ENCODE results near the gene ENOX1.
A peak's percentile ranks its signal among the peaks of the same experiment; 100 is the strongest.

The ENOX1 gene

DNA sequence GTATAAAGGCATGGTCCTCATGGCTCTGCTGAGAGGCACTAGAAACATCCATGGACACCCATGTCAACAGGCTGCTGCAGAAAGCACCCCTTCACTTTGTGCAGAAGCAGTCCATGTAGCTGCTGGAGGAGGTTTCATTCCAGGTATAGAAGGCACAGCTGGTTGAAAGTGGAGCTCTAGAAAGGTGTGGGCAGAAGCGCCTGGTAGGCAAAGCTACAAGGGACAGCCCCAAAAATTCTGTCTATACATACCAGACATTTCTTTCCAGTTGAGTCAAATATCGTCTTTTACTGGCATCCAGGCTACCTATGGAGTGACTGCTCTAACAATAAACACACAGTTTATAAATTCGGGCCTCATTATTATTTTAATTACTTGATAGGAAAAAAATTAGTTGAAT is 129.3 kb downstream of the ENOX1 start:
- no peak for DNase-seq (ENCODE audit: low read depth)
- H3K4me3 ChIP-seq (ENCODE audit: low read depth, low read length) = no peak overlapping the region
- TF ChIP-seq, protein P1, sequence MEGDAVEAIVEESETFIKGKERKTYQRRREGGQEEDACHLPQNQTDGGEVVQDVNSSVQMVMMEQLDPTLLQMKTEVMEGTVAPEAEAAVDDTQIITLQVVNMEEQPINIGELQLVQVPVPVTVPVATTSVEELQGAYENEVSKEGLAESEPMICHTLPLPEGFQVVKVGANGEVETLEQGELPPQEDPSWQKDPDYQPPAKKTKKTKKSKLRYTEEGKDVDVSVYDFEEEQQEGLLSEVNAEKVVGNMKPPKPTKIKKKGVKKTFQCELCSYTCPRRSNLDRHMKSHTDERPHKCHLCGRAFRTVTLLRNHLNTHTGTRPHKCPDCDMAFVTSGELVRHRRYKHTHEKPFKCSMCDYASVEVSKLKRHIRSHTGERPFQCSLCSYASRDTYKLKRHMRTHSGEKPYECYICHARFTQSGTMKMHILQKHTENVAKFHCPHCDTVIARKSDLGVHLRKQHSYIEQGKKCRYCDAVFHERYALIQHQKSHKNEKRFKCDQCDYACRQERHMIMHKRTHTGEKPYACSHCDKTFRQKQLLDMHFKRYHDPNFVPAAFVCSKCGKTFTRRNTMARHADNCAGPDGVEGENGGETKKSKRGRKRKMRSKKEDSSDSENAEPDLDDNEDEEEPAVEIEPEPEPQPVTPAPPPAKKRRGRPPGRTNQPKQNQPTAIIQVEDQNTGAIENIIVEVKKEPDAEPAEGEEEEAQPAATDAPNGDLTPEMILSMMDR (IDR thresholded peaks at IDR 0.05; ENCODE audit: insufficient read depth, low read depth, low read length, missing control alignments) = no peak

DNA sequence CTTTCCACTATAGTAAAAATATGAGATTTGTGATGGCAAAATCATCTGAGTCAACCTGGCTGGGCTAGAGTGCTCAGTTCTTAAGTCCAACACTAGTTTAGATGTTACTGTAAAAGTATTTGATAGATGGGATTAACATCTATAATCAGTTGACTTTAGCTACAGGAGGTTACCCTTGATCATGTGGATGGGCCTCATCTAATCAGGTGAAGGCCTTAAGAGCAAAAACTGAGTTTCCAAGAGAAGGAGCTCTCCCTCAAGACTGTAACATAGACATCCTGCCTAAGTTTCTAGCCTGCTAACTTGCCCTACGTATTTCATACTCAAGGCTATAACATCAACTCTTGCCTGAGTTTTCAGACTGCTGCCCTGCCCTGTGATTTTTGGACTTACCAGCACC is 132.8 kb downstream of the ENOX1 start:
- no peak overlapping the region for H3K4me3 ChIP-seq (ENCODE audit: low read depth, low read length)
- TF ChIP-seq, protein P1 (IDR thresholded peaks at IDR 0.05; ENCODE audit: insufficient read depth, low read depth, low read length, missing control alignments) = no peak
- DNase-seq (ENCODE audit: low read depth) = no peak

GRCh38 chr13:43653395-43653794 is 133.4 kb downstream of the ENOX1 start:
- TF ChIP-seq, protein P1 (IDR thresholded peaks at IDR 0.05; ENCODE audit: insufficient read depth, low read depth, low read length, missing control alignments) = no peak
- no peak for DNase-seq (ENCODE audit: low read depth)
- H3K4me3 ChIP-seq (ENCODE audit: low read depth, low read length) = no peak overlapping the region

DNA sequence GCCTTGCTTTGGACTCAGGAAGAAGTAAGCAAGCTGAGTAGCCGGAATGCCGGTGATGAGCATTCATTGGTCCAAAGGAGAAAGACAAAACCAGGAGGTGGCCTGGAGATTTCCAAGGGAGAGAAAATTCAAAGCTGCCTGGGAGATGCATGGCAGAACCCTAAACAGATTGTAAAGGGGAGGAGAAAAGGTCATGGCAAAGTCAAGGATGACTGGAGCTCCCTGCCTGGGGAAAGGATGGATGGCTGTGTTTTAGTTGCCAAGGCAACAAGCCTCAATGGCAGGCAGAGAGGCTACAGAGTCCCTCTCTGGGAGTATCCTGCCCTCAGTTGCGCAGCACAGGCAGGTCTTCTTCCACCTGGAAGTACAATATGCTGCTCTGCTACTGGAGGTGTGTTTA is 134.0 kb downstream of the ENOX1 start:
- H3K4me3 ChIP-seq (ENCODE audit: low read depth, low read length) = no peak overlapping the region
- TF ChIP-seq, protein P1 (IDR thresholded peaks at IDR 0.05; ENCODE audit: insufficient read depth, low read depth, low read length, missing control alignments) = no peak
- no peak for DNase-seq (ENCODE audit: low read depth)

- TF ChIP-seq, protein P1 (IDR thresholded peaks at IDR 0.05; ENCODE audit: insufficient read depth, low read depth, low read length, missing control alignments) = no peak
These were observed 135.9 kb downstream of the ENOX1 start for GRCh38 chr13:43650882-43651281.

GRCh38 chr13:43648733-43649132 is 138.0 kb downstream of the ENOX1 start:
- TF ChIP-seq, protein P1 (IDR thresholded peaks at IDR 0.05; ENCODE audit: insufficient read depth, low read depth, low read length, missing control alignments) = no peak
- DNase-seq (ENCODE audit: low read depth) = no peak
- H3K4me3 ChIP-seq (ENCODE audit: low read depth, low read length) = no peak overlapping the region

More at GRCh38 chr13:43650882-43651281, 135.9 kb downstream of the ENOX1 start:
- no peak overlapping the region for H3K4me3 ChIP-seq (ENCODE audit: low read depth, low read length)
- peak; percentile 5 for DNase-seq (ENCODE audit: low read depth)

- TF ChIP-seq, protein P1 (IDR thresholded peaks at IDR 0.05; ENCODE audit: insufficient read depth, low read depth, low read length, missing control alignments) = no peak
- DNase-seq (ENCODE audit: low read depth) = no peak
- H3K4me3 ChIP-seq (ENCODE audit: low read depth, low read length) = no peak overlapping the region
These were observed 139.3 kb downstream of the ENOX1 start for GRCh38 chr13:43647471-43647870.
